Activated naive CD4-positive, alpha-beta T cell treated with anti-CD3 and anti-CD28 coated beads for 36 hours (primary cell): ENCODE data around the gene KCNN1. TPM values are rescaled to one million over a fixed set of nuclear protein-coding genes. Genes with fewer than 3 reads are reported as not detected.
"Not testable (repeated sequence)": the region's sequence is repeated elsewhere in the genome, so short reads cannot be mapped to it uniquely, and the experiment has no call there.

Experiments
- CTCF ChIA-PET: fragments of 350-600 bp; sonication (Branson Sonifier 250); formaldehyde crosslinking; loops from one replicate; lab custom pipeline; 2021; ENCODE audit warnings: antibody characterized with exemption; lab: Charles Lee
- DNase-seq: peaks from one replicate; pipeline ENCODE4 v3.0.0-alpha.2; 2020
- H3K27ac Mint-ChIP-seq: one replicate; pipeline ENCODE4 v1.8.0; 2021; ENCODE audit warnings: mild to moderate bottlenecking, mixed read lengths
- H3K27me3 Mint-ChIP-seq: one replicate; pipeline ENCODE4 v1.8.0; 2021; ENCODE audit warnings: low read depth, mixed read lengths
- H3K36me3 Mint-ChIP-seq: one replicate; pipeline ENCODE4 v1.8.0; 2021; ENCODE audit warnings: low read depth, mixed read lengths
- H3K4me1 Mint-ChIP-seq: one replicate; pipeline ENCODE4 v1.8.0; 2021; ENCODE audit warnings: low read depth, mixed read lengths
- H3K4me3 Mint-ChIP-seq: one replicate; pipeline ENCODE4 v1.8.0; 2021; ENCODE audit warnings: mild to moderate bottlenecking, moderate library complexity, mixed read lengths
- H3K9me3 Mint-ChIP-seq: one replicate; pipeline ENCODE4 v1.8.0; 2021; ENCODE audit warnings: mixed read lengths
- intact Hi-C: fragments of 100-400 bp; cut with micrococcal nuclease; formaldehyde crosslinking; loops from one replicate; pipeline ENCODE4 v1.15.1; 2023
- total RNA-seq, 2 experiments: library from RNA; stranded (reverse); gene quantifications; one replicate each; pipeline ENCODE4 v1.2.3, GENCODE V29; 2021

Gene KCNN1
- total RNA-seq, 2 experiments from 2014 or later, result 0.21 to 0.30 TPM

GRCh38 chr19:17999684-18000479 is 33.0 kb downstream of the KCNN1 start:
- no peak for DNase-seq

GRCh38 chr19:18000480-18000914 is 33.6 kb downstream of the KCNN1 start:
- peaks cover 19% of the 10 kb centered on the region for H3K4me1 Mint-ChIP-seq
- DNase-seq, result no peak
- no peaks in the 10 kb centered on the region for H3K9me3 Mint-ChIP-seq
- CTCF ChIA-PET, result interaction anchor here (0.7 to 12.8 kb wide), 7 partner anchors 9 to 141 kb away, joined by 3 to 148 read pairs (median 3); partner anchors contain the start of gene RPL18A
- no peaks in the 10 kb centered on the region for H3K27me3 Mint-ChIP-seq
- peak overlapping the region; percentile 87 for H3K4me3 Mint-ChIP-seq
- intact Hi-C loops, result loop anchor here (2.0 kb wide), 2 partner anchors 22 to 152 kb away; partner anchors contain the start of gene PIK3R2
- peaks cover 3% of the 10 kb centered on the region for H3K36me3 Mint-ChIP-seq
- H3K27ac Mint-ChIP-seq, result peak overlapping the region; percentile 97

More at GRCh38 chr19:17999684-18000479, 33.0 kb downstream of the KCNN1 start:
- Mint-ChIP-seq H3K27ac (peak overlapping the region; percentile 97), H3K36me3 (peaks cover 2% of the 10 kb centered on the region), H3K27me3 (no peaks in the 10 kb centered on the region), H3K4me3 (peak overlapping the region; percentile 87), H3K4me1 (peaks cover 18% of the 10 kb centered on the region), H3K9me3 (no peaks in the 10 kb centered on the region)
- intact Hi-C loops, result loop anchor here (2.0 kb wide), 2 partner anchors 23 to 153 kb away; partner anchors contain the start of gene PIK3R2
- CTCF ChIA-PET, result interaction anchor here (0.7 to 12.8 kb wide), 7 partner anchors 9 to 140 kb away, joined by 3 to 186 read pairs (median 4); partner anchors contain the start of genes CCDC124 and RPL18A

GRCh38 chr19:18000915-18001776 is 34.2 kb downstream of the KCNN1 start:
- peaks cover 19% of the 10 kb centered on the region for H3K4me1 Mint-ChIP-seq
- H3K36me3 Mint-ChIP-seq, result peaks cover 3% of the 10 kb centered on the region
- CTCF ChIA-PET, result interaction anchor here (0.7 to 12.8 kb wide), 7 partner anchors 55 to 142 kb away, joined by 3 to 148 read pairs (median 3); partner anchors contain the start of gene RPL18A
- no peaks in the 10 kb centered on the region for H3K27me3 Mint-ChIP-seq
- no peaks in the 10 kb centered on the region for H3K9me3 Mint-ChIP-seq
- peak; percentile 95 for DNase-seq
- peak overlapping the region; percentile 97 for H3K27ac Mint-ChIP-seq
- intact Hi-C loops, result loop anchor here (1.0 to 2.0 kb wide), 5 partner anchors 22 to 152 kb away; partner anchors contain the start of genes PIK3R2 and RPL18A
- peak overlapping the region; percentile 87 for H3K4me3 Mint-ChIP-seq

GRCh38 chr19:18001777-18002345 is 35.0 kb downstream of the KCNN1 start:
- Mint-ChIP-seq H3K4me1 (peaks cover 23% of the 10 kb centered on the region), H3K36me3 (peaks cover 9% of the 10 kb centered on the region), H3K9me3 (no peaks in the 10 kb centered on the region), H3K4me3 (peak overlapping the region; percentile 87), H3K27me3 (no peaks in the 10 kb centered on the region), H3K27ac (peak overlapping the region; percentile 85)
- intact Hi-C loops, result loop anchor here (1.0 to 2.0 kb wide), 5 partner anchors 21 to 151 kb away; partner anchors contain the start of genes PIK3R2 and RPL18A
- no peak for DNase-seq
- CTCF ChIA-PET, result interaction anchor here (0.8 to 12.8 kb wide), 3 partner anchors 58 to 111 kb away, joined by 3 to 148 read pairs (median 6); no protein-coding TSS in a partner anchor

- H3K27me3 Mint-ChIP-seq, result no peaks in the 10 kb centered on the region
- peaks cover 27% of the 10 kb centered on the region for H3K4me1 Mint-ChIP-seq
- CTCF ChIA-PET, result interaction anchor here (0.8 to 12.8 kb wide), 3 partner anchors 57 to 111 kb away, joined by 3 to 148 read pairs (median 6); no protein-coding TSS in a partner anchor
- no peaks in the 10 kb centered on the region for H3K9me3 Mint-ChIP-seq
- peak; percentile 45 for DNase-seq
- intact Hi-C loops, result no loop called here
- peak overlapping the region; percentile 85 for H3K27ac Mint-ChIP-seq
- H3K4me3 Mint-ChIP-seq, result peak overlapping the region; percentile 87
- peaks cover 9% of the 10 kb centered on the region for H3K36me3 Mint-ChIP-seq
Observed at GRCh38 chr19:18002347-18002850, 35.5 kb downstream of the KCNN1 start.

GRCh38 chr19:18005750-18006149 is 38.8 kb downstream of the KCNN1 start:
- H3K4me3 Mint-ChIP-seq, DNase-seq, H3K9me3 Mint-ChIP-seq, intact Hi-C loops, H3K27me3 Mint-ChIP-seq, H3K27ac Mint-ChIP-seq: not testable (repeated sequence)
- Mint-ChIP-seq H3K36me3 (peaks cover 18% of the 10 kb centered on the region), H3K4me1 (peaks cover 43% of the 10 kb centered on the region)
- CTCF ChIA-PET, result interaction anchor here (0.6 to 12.8 kb wide), 3 partner anchors 54 to 274 kb away, joined by 3 to 148 read pairs (median 3); no protein-coding TSS in a partner anchor

GRCh38 chr19:18007044-18007916 is 40.4 kb downstream of the KCNN1 start:
- Mint-ChIP-seq H3K4me1 (peaks cover 48% of the 10 kb centered on the region), H3K27me3 (no peaks in the 10 kb centered on the region), H3K4me3 (peak overlapping the region; percentile 75), H3K36me3 (peaks cover 19% of the 10 kb centered on the region), H3K9me3 (no peaks in the 10 kb centered on the region), H3K27ac (peak overlapping the region; percentile 81)
- peak; percentile 84 for DNase-seq
- CTCF ChIA-PET, result interaction anchor here (0.5 to 12.8 kb wide), 14 partner anchors 11 to 110 kb away, joined by 3 to 148 read pairs (median 4); no protein-coding TSS in a partner anchor
- intact Hi-C loops, result loop anchor here (1.0 kb wide), 1 partner anchor 51 kb away; no protein-coding TSS in a partner anchor

- peak within 1 kb of the TSS; percentile 75 for H3K4me3 Mint-ChIP-seq
- H3K27me3 Mint-ChIP-seq, result no peaks in the 10 kb centered on the region
- H3K36me3 Mint-ChIP-seq, result peaks cover 24% of the 10 kb centered on the region
- peaks cover 48% of the 10 kb centered on the region for H3K4me1 Mint-ChIP-seq
- intact Hi-C loops, result loop anchor here (1.0 to 2.0 kb wide), 3 partner anchors 15 to 145 kb away; partner anchors contain the start of gene PIK3R2
- peak within 1 kb of the TSS; percentile 86 for H3K27ac Mint-ChIP-seq
- peak; percentile 92 for DNase-seq
- H3K9me3 Mint-ChIP-seq, result no peaks in the 10 kb centered on the region
- CTCF ChIA-PET, result interaction anchor here (0.7 to 12.8 kb wide), 11 partner anchors 15 to 103 kb away, joined by 3 to 148 read pairs (median 4); no protein-coding TSS in a partner anchor
Observed at GRCh38 chr19:18007917-18008673, 41.2 kb downstream of the KCNN1 start, which contains the start of gene ARRDC2. Gene ARRDC2, plus strand, starts transcription at chr19:18008170. Its CDS starts 141 bp downstream, at chr19:18008311.

GRCh38 chr19:18008814-18009213 is 41.9 kb downstream of the KCNN1 start:
- peak overlapping the region; percentile 86 for H3K27ac Mint-ChIP-seq
- intact Hi-C loops, result loop anchor here (2.0 kb wide), 2 partner anchors 14 to 144 kb away; partner anchors contain the start of gene PIK3R2
- H3K27me3 Mint-ChIP-seq, result no peaks in the 10 kb centered on the region
- H3K4me3 Mint-ChIP-seq, result peak overlapping the region; percentile 75
- H3K4me1 Mint-ChIP-seq, result peaks cover 55% of the 10 kb centered on the region
- DNase-seq, result peak; percentile 17
- CTCF ChIA-PET, result interaction anchor here (0.6 to 12.8 kb wide), 4 partner anchors 9 to 152 kb away, joined by 3 to 148 read pairs (median 6); no protein-coding TSS in a partner anchor
- H3K36me3 Mint-ChIP-seq, result peaks cover 31% of the 10 kb centered on the region
- no peaks in the 10 kb centered on the region for H3K9me3 Mint-ChIP-seq
